HG02884 (cell line): ENCODE data around the gene TTC33.
"Not testable (repeated sequence)": the region's sequence is repeated elsewhere in the genome, so short reads cannot be mapped to it uniquely, and the experiment has no call there.

Experiments used
- ATAC-seq: cut with Tn5 transposase; IDR thresholded peaks from one replicate; pipeline ENCODE4 v1.9.1; 2021; ENCODE audit warnings: mild to moderate bottlenecking, moderate library complexity; ENCODE audit not compliant: unreplicated experiment

TTC33 gene

DNA sequence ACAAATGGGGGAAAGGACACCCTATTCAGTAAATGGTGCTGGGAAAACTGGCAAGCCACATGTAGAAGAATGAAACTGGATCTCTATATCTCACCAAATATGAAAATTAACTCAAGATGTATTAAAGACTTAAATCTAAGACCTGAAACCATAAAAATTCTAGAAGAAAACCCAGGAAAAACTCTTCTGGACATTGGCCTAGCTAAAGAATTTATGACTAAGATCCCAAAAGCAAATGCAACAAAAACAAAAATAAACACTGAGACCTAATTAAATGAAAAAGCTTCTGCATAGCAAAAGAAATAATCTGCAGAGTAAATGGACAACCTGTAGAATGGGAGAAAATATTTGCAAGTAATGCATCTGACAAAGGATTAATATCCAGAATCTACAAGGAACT is 99.7 kb downstream of the TTC33 start:
- not testable (repeated sequence) for ATAC-seq

GRCh38 chr5:40655138-40655537 is 100.6 kb downstream of the TTC33 start:
- ATAC-seq, result no peak

DNA sequence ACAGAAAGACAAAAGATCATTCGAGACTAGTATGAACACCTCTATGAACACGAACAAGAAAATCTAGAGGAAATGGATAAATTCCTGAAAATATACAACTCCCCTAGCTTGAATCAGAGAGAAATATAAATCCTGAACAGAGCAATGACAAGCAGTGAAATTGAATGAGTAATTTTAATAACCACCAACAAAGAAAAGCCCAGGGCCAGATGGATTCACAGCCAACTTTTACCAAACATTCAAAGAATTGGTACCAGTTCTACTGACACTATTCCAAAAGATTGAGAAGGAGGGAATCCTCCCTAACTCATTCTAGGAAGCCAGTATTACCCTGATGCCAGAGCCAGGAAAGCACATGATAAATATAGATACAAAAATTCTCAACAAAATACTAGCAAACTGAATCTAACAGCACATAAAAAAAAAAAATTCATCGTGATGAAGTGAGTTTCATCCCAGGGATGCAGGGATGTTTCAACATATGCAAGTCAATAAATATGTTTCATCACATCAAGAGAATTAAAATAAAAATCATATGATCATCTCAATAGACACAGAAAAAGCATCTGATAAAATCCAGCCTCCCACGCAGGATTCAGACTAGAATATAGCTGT is 101.3 kb downstream of the TTC33 start:
- no peak for ATAC-seq

- no peak for ATAC-seq
Measured at GRCh38 chr5:40653221-40654022, 102.3 kb downstream of the TTC33 start.

GRCh38 chr5:40652441-40653220 is 103.1 kb downstream of the TTC33 start:
- ATAC-seq, result no peak

- ATAC-seq, result no peak
Measured at GRCh38 chr5:40651201-40651600, 104.6 kb downstream of the TTC33 start.

GRCh38 chr5:40649463-40650030 is 106.2 kb downstream of the TTC33 start:
- ATAC-seq, result no peak

DNA sequence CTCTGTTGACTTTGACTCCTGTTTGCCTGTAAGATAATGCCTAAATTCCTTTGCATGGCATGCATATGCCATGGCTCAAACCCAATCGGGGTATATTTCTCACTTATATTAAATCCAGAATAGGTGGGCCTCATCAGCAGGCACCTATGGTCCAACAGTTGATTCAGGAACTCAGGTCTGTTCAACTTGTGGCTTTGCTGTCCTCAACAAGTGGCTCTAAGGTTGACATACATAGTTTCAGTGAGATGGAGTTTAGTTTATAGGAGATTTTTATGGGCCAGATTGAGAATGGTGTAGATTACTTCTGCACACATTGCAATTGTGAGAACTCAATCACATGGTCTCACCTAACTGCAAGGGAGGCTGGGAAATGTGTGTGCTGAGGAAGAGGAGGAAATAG is 107.6 kb downstream of the TTC33 start:
- no peak for ATAC-seq

- no peak for ATAC-seq
Measured at GRCh38 chr5:40646266-40646665, 109.5 kb downstream of the TTC33 start.

GRCh38 chr5:40639531-40639930 is 116.2 kb downstream of the TTC33 start:
- ATAC-seq, result not testable (repeated sequence)

DNA sequence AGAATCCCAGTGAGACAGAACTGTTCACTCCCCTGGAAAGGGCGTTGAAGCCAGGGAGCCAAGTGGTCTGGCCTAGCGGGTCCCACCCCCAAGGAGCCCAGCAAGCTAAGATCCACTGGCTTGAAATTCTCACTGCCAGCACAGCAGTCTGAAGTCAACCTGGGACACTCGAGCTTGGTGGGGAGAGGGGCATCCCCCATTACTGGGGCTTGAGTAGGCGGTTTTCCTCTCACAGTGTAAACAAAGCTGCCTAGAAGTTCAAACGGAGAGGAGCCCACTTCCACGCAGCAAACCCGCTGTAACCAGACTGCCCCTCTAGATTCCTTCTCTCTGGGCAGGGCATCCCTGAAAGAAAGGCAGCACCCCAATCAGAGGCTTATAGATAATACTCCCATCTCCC is 121.2 kb downstream of the TTC33 start:
- no peak for ATAC-seq

DNA sequence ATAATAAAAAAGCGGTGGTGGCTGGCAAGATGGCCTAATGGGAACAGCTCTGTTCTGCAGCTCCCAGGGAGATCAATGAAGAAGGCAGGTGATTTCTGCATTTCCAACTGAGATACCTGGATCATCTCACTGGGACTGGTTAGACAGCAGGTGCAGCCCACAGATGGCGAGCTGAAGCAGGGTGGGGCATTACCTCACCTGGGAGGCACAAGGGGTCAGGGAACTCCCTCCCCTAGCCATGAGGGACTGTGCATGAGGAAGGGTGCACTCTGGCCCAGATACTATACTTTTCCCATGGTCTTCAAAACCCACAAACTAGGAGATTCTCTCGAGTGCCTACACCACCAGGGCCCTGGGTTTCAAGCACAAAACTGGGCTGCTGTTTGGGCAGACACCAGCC is 121.6 kb downstream of the TTC33 start:
- ATAC-seq, result no peak

DNA sequence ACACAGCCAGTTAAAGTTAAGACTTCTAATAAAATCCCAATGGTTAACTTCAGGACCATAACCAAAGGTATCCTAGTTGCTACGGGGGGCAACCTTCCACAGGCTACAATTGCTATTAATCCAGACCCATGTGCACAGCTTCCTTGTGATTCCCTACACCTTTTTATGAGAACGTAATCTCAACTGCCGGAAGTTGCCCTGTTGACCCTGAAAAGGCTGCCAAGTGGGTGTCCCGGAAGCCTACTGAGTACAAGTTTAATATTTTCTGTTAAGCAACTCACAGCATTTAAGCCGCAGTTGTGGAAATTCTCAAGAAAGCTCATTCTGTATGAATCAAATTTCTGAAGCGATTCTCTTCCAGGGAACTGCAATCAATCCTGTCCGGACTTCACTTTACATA is 124.5 kb downstream of the TTC33 start:
- ATAC-seq, result no peak

GRCh38 chr5:40630126-40630525 is 125.6 kb downstream of the TTC33 start:
- ATAC-seq, result no peak

DNA sequence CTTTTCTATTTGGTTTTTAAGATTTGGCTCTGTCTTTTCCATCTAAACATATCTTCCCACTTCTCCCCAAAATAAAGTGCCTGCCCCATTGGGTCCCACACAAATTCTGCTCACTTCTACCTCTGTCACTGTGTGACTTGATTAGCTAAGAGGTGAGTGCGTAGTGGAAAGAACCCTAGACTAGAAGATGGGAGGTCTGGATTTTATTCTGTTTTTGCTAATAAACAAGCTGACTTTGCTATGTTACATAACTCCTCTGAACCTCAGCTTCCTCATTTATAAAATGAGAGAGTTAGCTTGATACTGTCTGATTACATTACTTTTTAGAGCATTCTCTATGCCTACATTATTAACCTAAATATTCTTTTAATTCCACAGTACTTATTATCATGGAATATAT is 127.4 kb downstream of the TTC33 start:
- no peak for ATAC-seq

DNA sequence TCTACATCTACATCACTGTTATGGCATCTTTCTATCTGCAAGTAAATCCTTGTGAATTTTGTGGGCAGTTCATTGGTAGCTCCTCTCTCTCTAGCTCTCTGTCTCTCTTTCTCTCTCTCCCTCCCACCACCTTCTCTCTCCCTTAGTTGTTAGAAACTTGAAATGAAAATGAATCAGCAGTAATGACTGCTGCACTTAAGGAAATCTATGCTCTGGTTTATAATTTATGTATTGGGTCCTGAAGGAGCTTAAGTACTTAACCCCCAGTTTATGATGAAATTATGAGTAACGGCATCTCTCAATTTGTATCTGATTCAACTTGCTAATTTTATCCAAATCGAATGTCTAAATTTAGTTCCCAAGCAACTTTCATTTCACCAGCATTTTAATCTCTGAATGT is 128.1 kb downstream of the TTC33 start:
- no peak for ATAC-seq

DNA sequence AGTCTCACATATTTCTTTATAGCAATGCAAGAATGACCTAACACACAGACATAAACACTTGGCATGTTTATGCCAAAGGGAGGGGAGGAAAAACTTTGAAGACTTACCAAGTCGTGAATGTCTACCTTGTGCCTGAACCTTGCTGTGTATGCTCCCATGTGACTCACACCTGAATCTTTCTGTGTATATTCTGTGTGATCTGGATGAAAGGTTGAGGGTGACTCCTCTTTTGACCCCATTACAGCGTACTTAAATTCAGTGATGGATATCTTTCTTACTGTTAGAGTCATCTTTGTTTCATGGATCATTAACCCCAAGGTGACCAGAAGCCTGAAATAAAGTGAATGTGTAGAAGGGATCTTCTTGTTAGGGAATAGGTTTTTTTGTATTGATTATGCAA is 129.0 kb downstream of the TTC33 start:
- no peak for ATAC-seq

- ATAC-seq, result no peak
Measured at GRCh38 chr5:40623480-40624420, 132.0 kb downstream of the TTC33 start.

DNA sequence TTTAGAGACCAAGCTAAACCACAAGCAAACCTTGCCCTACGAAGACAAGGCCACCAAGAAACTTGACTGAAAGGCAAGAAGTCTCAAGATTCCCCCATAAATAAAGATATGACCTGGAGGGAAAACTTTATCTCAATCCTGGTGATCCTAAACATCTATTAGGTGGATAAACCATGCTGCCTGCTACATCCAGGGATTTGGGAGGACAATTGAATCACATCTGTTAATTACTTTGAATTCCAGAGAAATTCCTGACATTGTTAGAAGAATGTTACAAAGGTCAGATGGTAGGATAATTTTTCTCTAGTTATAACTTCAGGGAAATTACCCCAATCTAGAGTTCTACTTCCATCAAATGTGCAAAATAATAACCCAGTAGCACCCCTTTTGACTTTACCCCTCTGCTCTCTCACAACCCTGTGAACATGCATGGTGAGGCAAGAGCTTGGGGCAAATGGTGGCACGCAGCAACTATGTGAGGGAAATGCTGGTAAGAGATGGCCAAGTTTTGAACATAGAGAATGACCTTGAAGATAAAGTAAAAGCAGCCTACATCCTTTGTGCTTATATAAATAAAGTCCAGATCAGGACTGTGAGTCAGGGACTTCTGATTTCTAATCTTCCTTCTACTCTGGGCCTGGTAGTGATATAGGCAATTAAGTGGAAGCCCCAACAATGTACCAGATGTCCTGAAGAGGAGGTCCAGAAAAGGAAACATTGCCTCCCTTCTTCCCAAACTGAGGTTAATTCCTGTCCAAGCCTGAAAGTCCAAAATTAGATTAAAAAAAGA is 133.1 kb downstream of the TTC33 start:
- no peak for ATAC-seq

DNA sequence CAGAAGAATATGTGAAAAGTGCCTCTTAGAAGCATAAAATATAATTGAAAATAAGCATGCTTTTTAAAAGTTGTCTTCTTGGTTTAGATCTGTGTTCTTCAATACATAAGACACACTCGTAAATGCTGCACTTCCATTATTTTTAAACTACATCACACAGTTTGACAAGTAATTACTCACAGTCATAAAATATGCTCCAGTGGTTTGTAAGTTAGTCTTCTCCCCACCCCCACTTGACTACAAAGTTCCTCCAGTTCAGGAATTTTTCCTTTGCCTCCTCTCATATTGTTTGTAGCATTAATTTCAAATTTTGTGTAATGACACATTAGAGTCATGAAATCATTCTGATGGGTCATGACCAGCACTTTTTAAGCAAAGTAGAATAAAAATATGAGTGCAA is 136.3 kb downstream of the TTC33 start:
- ATAC-seq, result no peak
